CD1c-positive myeloid dendritic cell (primary cell): ENCODE measurements around the gene NR4A3.
A peak's percentile ranks its signal among the peaks of the same experiment; 100 is the strongest.
"Not testable (repeated sequence)": the region's sequence is repeated elsewhere in the genome, so short reads cannot be mapped to it uniquely, and the experiment has no call there.

ENCODE experiments used
- DNase-seq: peaks from one replicate; pipeline ENCODE4 v3.0.0-alpha.2; 2016; ENCODE audit errors: extremely low spot score

NR4A3 gene

DNA sequence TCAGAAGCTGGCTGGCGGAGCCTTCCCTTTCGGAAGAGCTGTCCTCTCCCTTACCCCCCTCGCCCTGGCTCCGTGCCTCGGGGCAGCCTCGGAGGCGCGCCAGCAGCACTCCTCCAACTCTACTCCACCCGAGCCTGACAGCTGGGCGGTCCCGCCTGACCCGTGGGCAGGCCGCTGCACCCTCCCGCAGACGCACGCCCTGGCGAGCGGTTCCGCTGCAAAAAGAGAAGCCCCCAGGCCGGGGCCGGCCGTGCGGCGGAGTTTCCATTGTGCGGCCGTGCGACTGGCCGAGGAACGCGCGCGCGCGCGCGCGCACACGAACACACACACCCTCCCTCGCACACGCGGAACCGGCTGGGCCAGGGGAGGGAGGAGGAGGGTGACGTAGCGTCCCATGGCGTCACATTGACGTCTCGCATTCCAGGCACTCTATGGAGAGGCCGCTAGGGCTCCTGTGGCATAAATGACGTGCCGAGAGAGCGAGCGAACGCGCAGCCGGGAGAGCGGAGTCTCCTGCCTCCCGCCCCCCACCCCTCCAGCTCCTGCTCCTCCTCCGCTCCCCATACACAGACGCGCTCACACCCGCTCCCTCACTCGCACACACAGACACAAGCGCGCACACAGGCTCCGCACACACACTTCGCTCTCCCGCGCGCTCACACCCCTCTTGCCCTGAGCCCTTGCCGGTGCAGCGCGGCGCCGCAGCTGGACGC lies at the start of gene NR4A3:
NR4A3 (plus strand) TSS at position 490 of the 713 bp plus-strand sequence. CDS start 6,158 bp downstream, outside the sequence.
- DNase-seq: peak; percentile 99

DNA sequence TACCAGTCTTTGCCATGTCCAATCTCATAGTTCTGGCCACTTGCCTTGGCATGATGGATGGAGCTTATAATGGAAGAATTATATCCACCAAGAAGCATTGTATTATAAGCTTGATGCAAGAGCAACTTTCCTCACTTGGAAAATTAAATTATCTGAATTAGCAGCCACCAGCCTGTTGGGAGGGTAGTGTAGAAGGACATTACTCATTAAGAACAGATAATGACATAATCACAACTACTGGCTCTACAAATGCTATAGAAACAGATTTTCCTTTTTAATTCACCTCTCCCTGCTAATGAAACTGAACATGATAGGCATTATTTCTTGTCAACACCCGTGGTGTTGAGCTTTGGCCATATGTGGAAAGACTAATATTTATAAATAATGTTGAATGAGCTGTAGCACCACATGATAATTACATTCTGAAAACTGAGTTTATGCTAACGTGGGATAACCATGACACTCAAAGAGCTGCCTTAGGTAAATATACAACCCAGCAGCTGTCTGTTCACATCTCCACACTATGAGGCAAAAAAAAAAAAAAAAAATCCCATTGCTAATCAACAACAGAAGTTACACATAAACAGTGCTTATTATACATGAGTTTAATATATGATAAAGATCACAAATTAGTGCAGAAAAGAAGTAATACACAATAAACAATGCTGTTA lies 48.1 kb upstream of the NR4A3 start:
- no peak for DNase-seq

DNA sequence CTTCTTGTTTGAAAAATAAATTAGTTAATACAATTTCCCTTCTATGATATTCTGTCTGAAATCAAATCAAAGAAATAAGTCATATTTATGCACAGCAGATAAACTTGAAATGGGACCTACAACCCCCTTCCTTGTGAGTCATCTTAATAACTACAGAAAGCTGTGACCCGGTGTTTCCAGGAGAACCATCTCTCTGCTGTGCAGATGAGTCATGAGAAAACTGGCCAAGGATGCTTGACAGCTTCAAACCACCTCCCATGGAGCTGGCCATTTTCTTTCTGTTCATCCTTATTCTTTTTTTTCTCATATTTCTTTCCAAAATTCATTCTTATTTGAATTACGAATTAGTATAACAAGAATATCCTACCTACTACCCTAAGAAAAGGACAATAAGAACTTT lies 43.4 kb upstream of the NR4A3 start:
- no peak for DNase-seq

DNA sequence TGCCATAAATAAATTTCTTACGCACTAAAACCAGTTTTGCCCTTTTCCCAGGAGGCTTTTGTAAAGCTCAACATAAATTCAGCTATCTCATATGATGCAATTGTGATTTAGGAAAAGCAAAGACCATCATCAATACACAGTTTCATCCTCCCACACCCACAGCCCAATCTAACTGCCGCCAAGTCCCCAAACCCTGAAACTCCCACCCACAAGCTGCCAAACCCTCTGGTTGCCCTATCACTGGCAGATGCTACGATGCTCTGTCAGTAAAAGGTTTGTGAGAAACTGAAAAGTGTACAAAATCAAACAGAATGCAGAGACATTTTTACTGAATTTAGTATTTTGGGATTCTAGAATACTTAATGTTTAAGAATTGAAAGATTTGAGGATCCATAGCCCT lies 42.8 kb upstream of the NR4A3 start:
- no peak for DNase-seq

DNA sequence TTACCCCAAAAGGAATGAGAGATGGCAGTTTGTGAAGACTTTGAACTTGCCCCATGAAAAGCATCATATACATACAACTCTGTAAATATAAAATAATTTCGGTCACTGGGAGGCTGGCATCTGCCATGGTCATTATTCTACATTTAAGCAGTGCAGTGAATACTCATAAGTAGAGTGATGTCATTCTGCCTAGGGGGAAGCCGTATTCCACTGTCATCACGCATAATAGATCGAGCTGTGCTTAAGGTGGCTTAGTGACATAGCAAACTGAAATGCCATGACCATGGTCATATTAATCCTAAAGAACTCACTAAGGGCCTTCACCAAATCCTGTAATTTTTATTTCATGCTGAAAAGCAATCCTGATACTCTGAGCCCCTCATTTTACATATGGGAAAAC lies 42.4 kb upstream of the NR4A3 start:
- DNase-seq: no peak

DNA sequence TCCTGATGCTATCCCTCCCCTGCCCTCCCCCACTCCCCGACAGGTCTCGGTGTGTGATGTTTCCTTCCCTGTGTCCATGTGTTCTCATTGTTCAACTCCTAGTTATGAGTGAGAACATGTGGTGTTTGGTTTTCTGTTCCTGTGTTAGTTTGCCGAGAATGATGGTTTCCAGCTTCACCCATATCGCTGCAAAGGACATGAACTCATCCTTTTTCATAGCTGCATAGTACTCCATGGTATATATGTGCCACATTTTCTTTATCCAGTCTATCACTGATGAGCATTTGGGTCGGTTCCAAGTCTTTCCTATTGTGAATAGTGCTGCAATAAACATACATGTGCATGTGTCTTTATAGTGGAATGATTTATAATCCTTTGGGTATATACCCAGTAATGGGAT lies 39.3 kb upstream of the NR4A3 start:
- DNase-seq: not testable (repeated sequence)

DNA sequence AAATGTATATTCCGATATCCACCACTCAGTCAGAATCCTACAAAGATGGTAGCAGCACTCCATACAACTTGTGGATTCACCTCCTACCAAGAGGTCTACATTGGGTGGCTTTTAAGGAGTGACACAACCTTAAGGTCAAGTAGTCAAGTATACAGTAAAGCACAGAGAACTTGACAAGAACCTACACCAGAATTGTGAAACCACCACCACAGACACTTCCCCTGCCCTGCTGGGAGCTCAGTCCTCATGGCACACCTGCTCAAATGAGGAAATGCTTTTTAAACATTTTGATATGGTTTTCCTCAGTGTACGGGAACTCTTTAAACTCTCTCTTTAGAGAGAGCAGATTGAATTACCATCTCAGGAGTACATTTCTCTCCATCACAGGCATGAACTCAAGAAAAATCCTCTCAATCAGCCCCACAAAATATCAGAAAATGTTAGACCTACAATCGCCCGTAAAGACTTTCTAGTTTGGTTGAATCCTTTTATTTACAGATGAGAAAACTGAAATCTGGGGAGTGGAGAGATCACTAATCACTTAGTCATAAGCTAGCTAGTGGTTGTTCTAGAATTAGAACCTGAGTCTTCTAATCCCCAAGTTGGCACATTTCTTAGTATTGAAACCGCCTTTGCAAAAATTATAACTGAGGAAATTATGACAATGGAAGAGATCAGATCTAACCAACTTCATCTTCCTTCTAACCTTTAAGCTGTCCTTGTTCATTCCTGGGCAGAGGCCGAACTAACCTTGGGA lies 38.5 kb upstream of the NR4A3 start:
- peak; percentile 36 for DNase-seq

DNA sequence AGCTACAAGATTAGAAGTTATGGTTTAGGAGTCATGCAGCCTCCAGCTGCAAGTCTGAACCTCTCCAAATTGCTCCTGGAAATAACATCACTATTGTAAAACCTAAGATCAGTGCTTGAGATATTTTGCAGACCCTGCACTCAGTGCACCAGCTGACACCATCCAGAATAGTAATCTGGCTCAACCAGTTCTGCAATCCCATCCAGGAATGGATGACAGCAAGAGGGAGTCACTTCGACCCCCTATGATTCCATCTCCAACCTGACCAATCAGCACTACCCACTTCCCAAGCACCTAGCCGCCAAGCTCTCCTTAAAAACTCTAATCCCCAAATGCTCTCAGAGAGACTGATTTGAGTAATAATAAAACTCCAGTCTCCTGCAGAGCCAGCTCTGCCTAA lies 37.9 kb upstream of the NR4A3 start:
- DNase-seq: no peak

DNA sequence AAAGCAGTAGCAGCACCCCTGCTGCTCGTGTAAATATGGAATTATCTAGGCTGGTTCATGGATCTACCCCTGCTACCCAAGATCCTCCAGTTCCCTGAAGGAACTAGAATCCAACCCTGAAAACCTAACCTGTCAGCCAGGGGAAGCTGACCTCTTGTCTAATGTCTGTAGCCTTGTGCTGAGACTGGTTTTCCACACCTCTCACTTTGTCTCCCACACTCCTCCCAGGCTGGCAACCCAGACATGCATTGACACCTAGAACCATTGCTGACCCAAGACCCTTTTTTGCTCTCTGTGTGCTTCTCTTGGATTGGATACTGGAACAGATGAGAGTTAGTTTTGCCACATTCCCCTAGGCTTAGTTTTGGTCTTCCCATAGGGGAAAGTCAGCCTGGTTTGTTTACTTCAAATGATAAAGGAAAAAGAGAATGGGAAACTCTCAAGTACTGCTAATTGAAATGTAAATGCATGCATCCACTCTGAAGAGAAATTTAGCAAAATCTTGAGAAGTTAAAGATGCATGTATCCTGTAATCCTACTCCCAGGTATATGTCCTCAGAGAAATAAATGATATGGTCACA lies 36.6 kb upstream of the NR4A3 start:
- no peak for DNase-seq

DNA sequence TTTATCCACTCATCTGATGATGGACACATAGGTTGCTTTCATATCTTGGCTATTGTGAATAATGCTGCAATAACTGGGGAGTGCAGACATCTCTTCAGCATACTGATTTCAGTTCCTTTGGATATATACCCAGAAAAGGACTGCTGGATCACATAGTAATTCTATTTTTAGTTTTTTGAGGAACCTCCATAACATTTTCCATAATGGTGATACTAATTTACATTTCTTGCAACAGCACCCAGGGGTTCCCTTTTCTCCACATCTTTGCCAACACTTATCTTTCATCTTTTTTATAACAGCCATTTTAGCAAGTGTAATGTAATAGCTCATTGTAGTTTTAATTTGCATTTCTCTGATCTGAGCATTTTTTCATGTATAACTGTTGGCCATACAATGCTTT lies 34.1 kb upstream of the NR4A3 start:
- peak; percentile 72 for DNase-seq

DNA sequence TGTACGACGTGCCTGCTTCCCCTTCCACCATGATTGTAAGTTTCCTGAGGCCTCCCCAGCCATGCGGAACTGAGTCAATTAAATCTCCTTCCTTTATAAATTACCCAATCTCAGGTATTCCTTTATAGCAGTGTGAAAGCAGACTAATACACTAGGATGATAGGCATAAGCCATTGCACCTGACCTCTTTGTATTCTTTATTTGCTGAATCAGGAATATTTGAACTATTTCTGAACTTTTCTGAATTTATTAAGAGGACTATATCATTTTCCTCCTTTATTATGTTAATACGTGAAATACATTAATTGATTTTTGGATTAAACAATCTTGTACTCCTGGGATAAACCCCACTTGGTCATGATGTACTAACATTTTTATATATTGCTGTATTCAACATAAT lies 28.2 kb upstream of the NR4A3 start:
- no peak for DNase-seq

DNA sequence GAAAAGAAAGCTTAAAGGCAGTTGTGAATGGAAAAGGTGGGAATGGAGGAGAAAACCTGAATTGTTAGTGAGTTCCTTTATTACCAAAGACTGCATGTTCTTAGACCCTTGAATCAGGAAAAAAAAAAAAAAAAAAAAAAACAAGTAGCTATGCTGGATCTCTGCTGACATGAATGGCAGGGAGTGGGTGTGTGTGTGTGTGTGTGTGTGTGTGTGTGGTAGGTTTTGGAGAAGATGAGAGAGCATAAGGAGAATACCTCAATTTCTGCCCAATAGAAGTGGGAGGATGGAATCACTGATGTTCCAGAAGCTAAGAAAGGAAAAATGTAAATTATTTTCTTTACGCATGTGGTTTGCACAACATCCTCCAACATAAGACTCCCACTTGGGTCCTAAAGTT lies 25.5 kb upstream of the NR4A3 start:
- DNase-seq: no peak

DNA sequence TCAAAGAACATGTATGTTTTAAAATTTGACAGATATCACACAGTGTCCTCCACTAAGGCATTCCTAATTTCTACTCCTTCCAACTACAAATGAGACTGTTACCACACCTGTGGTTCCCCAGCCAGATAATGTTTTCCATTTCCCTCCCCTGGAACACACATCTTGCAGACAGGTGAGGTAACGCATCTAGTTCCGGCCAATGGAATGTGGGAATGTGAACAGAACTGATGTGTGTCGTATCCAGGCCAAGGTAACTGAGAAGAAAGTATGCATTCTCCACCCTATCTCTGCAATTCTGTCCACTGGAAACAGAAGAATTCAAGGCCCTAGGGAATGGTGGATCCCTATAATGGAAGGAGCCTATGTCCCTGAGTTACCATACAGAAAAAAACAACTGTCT lies 19.9 kb upstream of the NR4A3 start:
- DNase-seq: no peak

DNA sequence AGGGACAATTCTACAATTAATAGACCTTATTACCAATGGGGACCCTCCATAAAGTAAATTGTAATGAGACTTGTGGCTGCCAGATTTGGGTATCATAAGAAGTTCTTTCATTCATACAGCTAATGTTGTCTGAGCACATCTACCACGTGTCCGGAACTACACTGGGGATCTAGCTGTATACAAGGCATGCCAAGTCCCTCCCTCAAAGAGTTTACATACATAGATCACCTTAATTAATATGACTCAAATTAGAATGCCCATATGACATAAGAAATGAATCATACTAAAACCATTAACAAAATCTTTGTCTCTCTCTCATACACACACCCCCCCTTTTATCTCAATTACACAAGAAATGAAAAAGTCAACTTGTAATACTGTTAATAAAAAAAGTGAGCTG lies 18.0 kb upstream of the NR4A3 start:
- DNase-seq: no peak

DNA sequence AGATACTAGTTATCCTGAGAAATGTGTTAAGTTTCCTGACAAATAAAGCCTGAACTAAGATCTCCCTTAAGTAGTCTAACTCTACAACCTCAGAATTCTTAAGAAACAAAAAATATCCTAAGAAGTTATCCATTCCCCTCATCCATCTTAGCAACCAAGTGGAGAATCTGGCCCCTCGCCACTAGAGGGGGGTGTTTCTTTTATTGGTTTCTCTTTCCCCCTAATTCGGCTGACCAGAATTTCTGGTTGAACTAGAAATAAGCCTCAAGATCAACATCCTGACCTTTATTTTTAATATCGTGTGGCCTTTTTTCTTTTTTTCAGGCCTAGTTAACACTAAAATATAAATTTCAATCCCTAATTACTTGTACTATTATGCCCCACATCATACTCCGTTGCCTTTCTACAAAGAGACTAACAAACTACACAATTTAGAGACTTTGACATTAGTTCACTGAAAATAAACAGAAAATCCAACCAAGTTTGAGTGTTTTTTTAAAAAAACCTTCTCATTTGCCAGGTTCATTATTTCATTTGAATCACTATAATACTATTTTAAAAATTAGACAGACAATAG lies 14.3 kb upstream of the NR4A3 start:
- DNase-seq: peak; percentile 78

DNA sequence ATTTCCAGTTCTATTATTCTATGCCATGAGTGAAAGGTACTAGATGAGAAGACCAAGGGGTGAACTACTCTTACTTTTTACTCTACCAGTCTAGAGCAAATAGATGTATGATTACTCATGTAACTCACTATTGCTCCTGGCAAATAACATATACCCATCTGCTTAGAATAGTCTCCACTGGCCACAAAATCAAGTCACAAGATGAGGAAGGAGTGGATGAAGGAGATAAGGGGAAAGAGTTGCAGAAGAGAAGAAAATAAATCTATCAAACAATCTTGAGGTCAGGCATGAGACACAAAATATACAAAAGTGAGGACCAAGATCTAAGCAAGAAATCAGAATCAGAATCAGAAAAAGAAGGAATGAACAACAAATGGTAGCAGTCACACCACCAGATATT lies 13.7 kb upstream of the NR4A3 start:
- no peak for DNase-seq

DNA sequence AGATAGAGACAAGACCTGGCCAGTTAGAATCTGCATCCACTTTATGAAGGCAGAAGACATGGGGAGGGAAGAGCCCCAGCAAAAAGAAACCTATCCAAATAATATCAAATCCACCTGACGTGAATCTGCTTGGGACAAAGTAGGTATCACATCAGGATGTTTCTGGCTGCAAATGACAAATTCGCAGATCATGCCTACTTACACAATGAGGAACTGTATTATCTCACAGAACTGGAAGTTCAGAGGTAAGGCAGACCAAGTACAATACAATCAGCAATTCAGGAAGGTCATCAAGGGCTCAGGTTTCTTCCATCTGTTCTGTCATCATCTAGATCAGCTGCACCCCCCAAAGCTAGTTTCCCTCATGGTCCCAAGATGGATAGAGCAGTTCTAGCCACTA lies 13.2 kb upstream of the NR4A3 start:
- DNase-seq: peak; percentile 29

DNA sequence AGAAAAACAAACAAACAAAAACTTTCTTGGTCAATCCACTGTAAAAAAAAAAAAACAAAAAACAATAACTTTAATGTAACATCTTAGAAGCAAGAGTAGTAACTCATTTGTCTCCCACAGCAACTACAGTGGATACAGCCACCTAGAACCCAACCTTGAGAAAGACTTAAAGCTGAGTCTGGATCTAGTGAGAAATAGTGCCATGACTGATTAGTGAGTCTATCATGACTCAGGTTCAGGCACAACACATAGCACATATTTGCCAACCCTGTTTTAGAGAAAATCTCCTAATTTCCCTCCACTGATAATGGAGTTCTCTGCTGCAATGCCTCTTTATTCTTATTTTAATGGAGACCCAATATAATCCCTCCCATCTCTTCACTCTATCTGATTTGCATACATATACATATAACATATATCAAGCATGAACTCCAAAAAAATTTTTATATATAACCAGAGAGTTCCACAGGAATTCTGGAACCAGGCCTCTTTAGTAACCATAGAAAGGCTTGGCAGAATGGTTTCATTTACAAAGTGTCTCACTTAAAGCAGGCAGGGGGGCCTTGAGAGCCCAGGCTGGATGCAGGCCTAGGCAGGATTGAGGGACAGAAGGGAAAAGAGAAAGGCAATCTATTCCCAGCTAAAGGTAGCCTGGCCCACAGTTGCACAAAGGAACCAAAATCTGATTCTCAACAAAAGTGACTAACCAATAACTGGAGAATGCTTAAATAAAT lies 11.9 kb upstream of the NR4A3 start:
- DNase-seq: no peak

DNA sequence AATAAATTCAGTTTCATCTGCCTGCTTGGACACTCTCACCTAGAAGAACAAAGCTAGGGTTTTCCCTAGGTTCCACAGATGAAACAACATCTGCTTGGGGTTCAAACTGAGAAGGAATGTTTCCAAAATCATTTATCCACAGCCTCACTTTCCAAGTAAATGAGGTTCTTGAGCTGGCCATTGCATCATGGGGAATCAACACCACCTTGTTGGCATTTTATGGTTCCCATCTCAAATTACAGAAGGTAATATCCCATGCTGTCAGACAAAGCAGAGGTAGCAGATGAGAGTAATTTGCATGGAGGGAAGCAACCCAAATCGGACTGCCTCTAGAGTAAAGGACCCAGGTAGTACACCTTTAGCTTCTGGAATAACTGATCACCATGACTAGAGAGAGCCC lies 10.5 kb upstream of the NR4A3 start:
- no peak for DNase-seq

DNA sequence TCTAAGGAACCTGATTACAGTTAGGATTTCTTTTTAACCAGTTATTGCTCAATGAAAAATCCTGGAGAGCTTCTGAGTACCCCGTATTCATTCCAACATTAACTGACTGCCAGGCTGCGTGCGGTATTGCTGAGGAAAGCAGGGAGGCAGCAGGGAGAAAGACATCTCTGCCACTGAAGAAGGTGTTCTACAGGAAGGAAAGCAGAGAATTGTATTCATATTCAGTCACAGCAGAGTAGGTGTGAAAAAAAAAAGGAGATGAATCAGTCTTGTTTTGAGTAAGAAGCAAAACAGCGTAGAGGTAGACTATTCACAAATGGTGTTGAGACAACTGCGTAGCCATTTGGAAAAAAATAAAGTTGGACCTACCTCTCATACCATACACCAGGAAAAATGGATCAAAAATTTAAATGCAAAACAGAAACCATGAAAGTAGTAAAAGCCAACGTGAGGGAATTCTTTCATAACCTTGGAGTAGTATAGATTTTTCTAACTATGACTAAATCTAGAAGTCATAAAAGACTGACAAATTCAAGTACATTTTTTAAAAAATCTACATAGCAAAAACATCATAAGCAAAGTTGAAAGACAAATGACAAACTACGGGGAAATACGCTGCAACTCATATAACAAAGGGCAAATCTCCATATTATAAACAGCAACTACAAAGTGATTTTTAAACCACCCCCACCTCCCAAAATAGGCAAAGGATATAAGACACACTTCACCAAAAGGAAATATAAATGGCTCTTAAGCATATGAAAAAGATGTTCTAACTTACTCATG lies 9.9 kb upstream of the NR4A3 start:
- DNase-seq: no peak

DNA sequence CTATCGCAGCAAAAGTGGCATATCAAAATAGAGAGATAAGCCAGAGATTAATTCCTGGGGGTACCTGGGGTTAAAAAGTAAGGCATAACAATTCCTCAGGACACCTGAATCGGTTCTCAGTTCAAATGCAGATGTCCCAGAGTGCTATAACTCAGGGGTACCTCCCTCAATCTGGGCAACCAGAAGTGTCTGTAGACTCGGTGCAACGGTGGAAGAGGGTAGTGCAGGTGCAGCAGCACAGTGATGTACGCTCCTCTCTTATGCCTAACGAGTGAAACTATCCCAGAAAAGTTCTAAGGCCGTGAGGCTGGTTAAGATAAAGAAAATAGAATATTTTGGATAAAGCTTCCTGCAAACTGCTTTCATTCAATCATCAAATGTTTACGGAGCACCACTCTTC lies 7.9 kb upstream of the NR4A3 start:
- no peak for DNase-seq
